PC-3 (cell line): ENCODE results near the gene ANKZF1. TPM values are rescaled to one million over a fixed set of nuclear protein-coding genes. Genes with fewer than 3 reads are reported as not detected.

ENCODE experiments used
- ATAC-seq: fragments of 200-7000 bp; cut with Tn5 transposase; 2 replicates; pipeline ENCODE4 v1.9.1; 2020; ENCODE audit warnings: mild to moderate bottlenecking, moderate library complexity
- BruUV-seq: library from RNA; stranded (reverse); fragments of 400-500 nt; replicated peaks from 2 replicates; lab custom pipeline; 2021; lab: Mats Ljungman, UMichigan
- CTCF ChIA-PET: fragments of 300-600 bp; sonication (Branson Sonifier 250); formaldehyde crosslinking; loops from one replicate; lab custom pipeline; 2022; ENCODE audit warnings: antibody characterized with exemption; lab: Charles Lee
- POLR2A ChIA-PET: fragments of 300-600 bp; sonication (Branson Sonifier 250); formaldehyde crosslinking; loops from one replicate; lab custom pipeline; 2022; ENCODE audit warnings: antibody characterized with exemption; ENCODE audit not compliant: unreplicated experiment; lab: Charles Lee
- DNase-seq: peaks from one replicate; pipeline ENCODE4 v3.0.0-alpha.2; 2015
- H2AFZ ChIP-seq: fragments of 300-600 bp; sonication (generic); 2 replicates; pipeline ENCODE4 v1.6.0; 2016; ENCODE audit warnings: antibody characterized with exemption, low read length
- H3F3A ChIP-seq: fragments of 300-600 bp; sonication (generic); one replicate; pipeline ENCODE4 v1.6.0; 2017; ENCODE audit warnings: antibody characterized with exemption, low read length, control low read depth, mild to moderate bottlenecking; ENCODE audit not compliant: unreplicated experiment
- H3K27ac ChIP-seq: fragments of 300-600 bp; sonication (generic); 2 replicates; pipeline ENCODE4 v1.5.1; 2016; ENCODE audit warnings: mild to moderate bottlenecking, low read length
- H3K27me3 ChIP-seq: fragments of 300-600 bp; sonication (generic); 2 replicates; pipeline ENCODE4 v1.6.1; 2016; ENCODE audit warnings: low read length, mixed read lengths
- H3K36me3 ChIP-seq: fragments of 300-600 bp; sonication (generic); 2 replicates; pipeline ENCODE4 v1.6.1; 2016; ENCODE audit warnings: low read depth, mixed run types, low read length, mixed read lengths
- H3K4me1 ChIP-seq: fragments of 300-600 bp; sonication (generic); 2 replicates; pipeline ENCODE4 v1.5.1; 2016; ENCODE audit warnings: low read length; ENCODE audit not compliant: insufficient read depth
- H3K4me2 ChIP-seq: fragments of 300-600 bp; sonication (generic); 2 replicates; pipeline ENCODE4 v1.6.0; 2016; ENCODE audit warnings: low read length
- H3K4me3 ChIP-seq: fragments of 300-600 bp; sonication (generic); 2 replicates; pipeline ENCODE4 v1.5.1; 2016; ENCODE audit warnings: mild to moderate bottlenecking, low read length, mixed read lengths
- H3K79me2 ChIP-seq: fragments of 300-600 bp; sonication (generic); 2 replicates; pipeline ENCODE4 v1.6.1; 2017; ENCODE audit warnings: low read length, mixed read lengths
- H3K9ac ChIP-seq: fragments of 300-600 bp; sonication (generic); 2 replicates; pipeline ENCODE4 v1.6.0; 2016; ENCODE audit warnings: mild to moderate bottlenecking, low read length
- H3K9me2 ChIP-seq: fragments of 300-600 bp; sonication (generic); replicated peaks from 2 replicates; pipeline ENCODE4 v1.6.1; 2016; ENCODE audit warnings: mixed run types, low read length, mixed read lengths
- H3K9me3 ChIP-seq: fragments of 300-600 bp; sonication (generic); 2 replicates; pipeline ENCODE4 v1.6.1; 2016; ENCODE audit warnings: low read length, mixed read lengths
- H4K20me1 ChIP-seq: fragments of 300-600 bp; sonication (generic); 2 replicates; pipeline ENCODE4 v1.6.1; 2016; ENCODE audit warnings: low read length, mixed read lengths
- EZH2 ChIP-seq: fragments of 300-600 bp; sonication (generic); IDR thresholded peaks from one replicate; pipeline ENCODE4 v1.6.1; 2017; ENCODE audit warnings: antibody characterized with exemption, mild to moderate bottlenecking, low read length; ENCODE audit not compliant: unreplicated experiment
- EZH2phosphoT487 ChIP-seq: fragments of 300-600 bp; sonication (generic); IDR thresholded peaks from 2 replicates; pipeline ENCODE4 v1.6.1; 2018; ENCODE audit warnings: mild to moderate bottlenecking, antibody characterized with exemption, low read length, borderline replicate concordance
- intact Hi-C: fragments of 100-400 bp; cut with micrococcal nuclease; formaldehyde crosslinking; loops from 2 replicates; pipeline ENCODE4 v1.9.0; 2023
- total RNA-seq: library from RNA; depleted of rRNA; stranded (reverse); fragments of >200 nt; gene quantifications from 2 replicates; pipeline ENCODE4 v1.2.3, GENCODE V29; 2014
- TF ChIP-seq, protein P1 (sequence below): fragments of 300-600 bp; sonication (generic); conservative IDR thresholded peaks from 2 replicates; pipeline ENCODE4 v1.5.1; 2017; ENCODE audit warnings: antibody characterized with exemption, low read depth, mild to moderate bottlenecking, low read length

ANKZF1 gene
- total RNA-seq, 1 experiment from 2014 or later = 67.9 TPM

DNA sequence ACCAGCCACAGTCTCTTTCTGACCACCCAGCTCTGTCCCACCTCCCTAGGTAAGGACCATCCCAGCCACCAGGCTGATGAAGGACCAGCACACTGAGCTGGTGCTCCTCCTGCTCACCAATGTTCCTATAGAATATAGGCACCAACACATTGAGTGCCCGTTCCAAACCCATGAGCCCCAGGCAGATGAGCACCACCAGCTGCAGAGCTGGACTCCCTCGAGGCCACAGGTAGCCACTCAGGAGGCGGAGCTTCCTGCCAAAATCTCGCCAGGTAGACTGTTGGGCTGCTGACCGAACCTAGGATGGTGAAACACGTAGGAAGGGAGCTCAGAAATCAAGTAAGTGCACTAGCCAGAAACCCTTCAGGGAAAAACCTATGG is 13.1 kb upstream of the ANKZF1 start:
- no TSS peak for BruUV-seq
- Histone ChIP-seq H3K9ac (no peak overlapping the region), H3K79me2 (peaks cover 8% of the 10 kb centered on the region; the same call in 1 of the 2 replicates), H3K4me1 (peaks cover 19% of the 10 kb centered on the region), H4K20me1 (no peaks in the 10 kb centered on the region), H3K36me3 (peaks cover 6% of the 10 kb centered on the region), H3K9me2 (no peaks in the 10 kb centered on the region), H3K9me3 (no peaks in the 10 kb centered on the region), H3K4me2 (no peak overlapping the region), H2AFZ (no peak overlapping the region), H3K27me3 (no peaks in the 10 kb centered on the region), H3K4me3 (no peak overlapping the region), H3K27ac (no peak overlapping the region), H3F3A (peaks cover 3% of the 10 kb centered on the region)
- TF ChIP-seq EZH2phosphoT487 (no peak), EZH2 (no peak)
- TF ChIP-seq, protein P1, sequence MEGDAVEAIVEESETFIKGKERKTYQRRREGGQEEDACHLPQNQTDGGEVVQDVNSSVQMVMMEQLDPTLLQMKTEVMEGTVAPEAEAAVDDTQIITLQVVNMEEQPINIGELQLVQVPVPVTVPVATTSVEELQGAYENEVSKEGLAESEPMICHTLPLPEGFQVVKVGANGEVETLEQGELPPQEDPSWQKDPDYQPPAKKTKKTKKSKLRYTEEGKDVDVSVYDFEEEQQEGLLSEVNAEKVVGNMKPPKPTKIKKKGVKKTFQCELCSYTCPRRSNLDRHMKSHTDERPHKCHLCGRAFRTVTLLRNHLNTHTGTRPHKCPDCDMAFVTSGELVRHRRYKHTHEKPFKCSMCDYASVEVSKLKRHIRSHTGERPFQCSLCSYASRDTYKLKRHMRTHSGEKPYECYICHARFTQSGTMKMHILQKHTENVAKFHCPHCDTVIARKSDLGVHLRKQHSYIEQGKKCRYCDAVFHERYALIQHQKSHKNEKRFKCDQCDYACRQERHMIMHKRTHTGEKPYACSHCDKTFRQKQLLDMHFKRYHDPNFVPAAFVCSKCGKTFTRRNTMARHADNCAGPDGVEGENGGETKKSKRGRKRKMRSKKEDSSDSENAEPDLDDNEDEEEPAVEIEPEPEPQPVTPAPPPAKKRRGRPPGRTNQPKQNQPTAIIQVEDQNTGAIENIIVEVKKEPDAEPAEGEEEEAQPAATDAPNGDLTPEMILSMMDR = no peak
- no peak for DNase-seq
- intact Hi-C loops = no loop called here
- ATAC-seq = no peak
- ChIA-PET POLR2A (no interaction called here), CTCF (no interaction called here)

DNA sequence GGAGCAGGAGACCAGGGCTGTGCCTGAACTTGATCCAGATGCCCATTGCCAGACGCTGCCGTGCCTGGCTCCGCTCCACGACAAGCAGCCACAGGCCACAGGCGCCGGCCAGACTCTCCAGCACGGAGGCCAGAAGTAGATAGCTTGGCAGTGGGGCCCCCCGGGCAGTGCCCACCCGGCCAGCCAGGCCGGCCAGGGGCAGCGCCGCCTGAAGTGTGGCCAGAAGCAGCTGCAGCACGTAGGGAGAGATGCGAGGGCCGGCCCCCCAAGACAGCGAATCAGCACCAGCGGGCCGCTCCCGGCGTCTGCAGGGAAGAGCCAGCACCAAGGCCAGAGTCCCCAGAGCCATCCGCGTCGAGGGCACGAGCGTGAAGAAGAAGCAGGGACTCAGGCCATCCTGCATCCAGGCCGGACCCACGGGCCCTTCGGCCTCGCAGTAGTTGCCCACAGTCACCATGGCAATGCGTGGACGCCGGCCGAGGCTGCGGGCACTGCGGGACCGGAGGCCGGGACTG is 11.3 kb upstream of the ANKZF1 start:
- Histone ChIP-seq H3K9me2 (no peaks in the 10 kb centered on the region), H3K9me3 (no peaks in the 10 kb centered on the region), H3K4me1 (peaks cover 19% of the 10 kb centered on the region), H4K20me1 (no peaks in the 10 kb centered on the region), H3K9ac (peak overlapping the region; percentile 69), H3K27ac (peak overlapping the region; percentile 77), H3F3A (peaks cover 3% of the 10 kb centered on the region), H3K4me3 (peak overlapping the region; percentile 69), H3K79me2 (peaks cover 8% of the 10 kb centered on the region; the same call in 1 of the 2 replicates), H2AFZ (peak overlapping the region; percentile 77), H3K4me2 (peak overlapping the region; percentile 96), H3K27me3 (no peaks in the 10 kb centered on the region), H3K36me3 (peaks cover 4% of the 10 kb centered on the region)
- ChIA-PET POLR2A (interaction anchor here (0.6 to 1.0 kb wide), 3 partner anchors 26 to 42 kb away, joined by 3 to 23 read pairs (median 3); partner anchors contain the start of gene CNPPD1), CTCF (interaction anchor here (0.7 kb wide), 1 partner anchor 223 kb away, joined by 4 read pairs; no protein-coding TSS in a partner anchor)
- TF ChIP-seq, protein P1 = no peak; the same call in 1 of the 2 replicates
- TF ChIP-seq EZH2phosphoT487 = no peak
- no peak for TF ChIP-seq EZH2
- intact Hi-C loops = loop anchor here (1.0 to 2.0 kb wide), 3 partner anchors 31 to 77 kb away; partner anchors contain the start of gene DNAJB2
- ATAC-seq (peak; percentile 68), DNase-seq (peak; percentile 57)
- TSS peak; percentile 70 for BruUV-seq
